Gastroesophageal sphincter (tissue), 3 donors: Measurements from ENCODE around the gene GIPR.

Experiments
- POLR2A ChIP-seq, 2 donors: fragments of 450-650 bp; IDR thresholded peaks; one replicate each; pipeline ENCODE4 v1.6.1; 2017; ENCODE audit warnings: antibody characterized with exemption in 2 of 2, mild to moderate bottlenecking in 2 of 2, moderate library complexity in 1 of 2
- POLR2AphosphoS5 ChIP-seq: sonication (generic); formaldehyde crosslinking; IDR thresholded peaks from one replicate; pipeline ENCODE4 v1.6.1; 2017; ENCODE audit warnings: antibody characterized with exemption
- TF ChIP-seq, protein P1 (sequence below), 4 experiments: fragments of 200-600 bp in 2 of 4; fragments of 450-650 bp in 2 of 4; sonication (generic) in 1 of 4; IDR thresholded peaks; one replicate each; pipeline ENCODE4 v1.5.1; 2017 to 2019; ENCODE audit warnings: antibody characterized with exemption in 4 of 4, mild to moderate bottlenecking in 2 of 4, moderate library complexity in 2 of 4

DNA sequence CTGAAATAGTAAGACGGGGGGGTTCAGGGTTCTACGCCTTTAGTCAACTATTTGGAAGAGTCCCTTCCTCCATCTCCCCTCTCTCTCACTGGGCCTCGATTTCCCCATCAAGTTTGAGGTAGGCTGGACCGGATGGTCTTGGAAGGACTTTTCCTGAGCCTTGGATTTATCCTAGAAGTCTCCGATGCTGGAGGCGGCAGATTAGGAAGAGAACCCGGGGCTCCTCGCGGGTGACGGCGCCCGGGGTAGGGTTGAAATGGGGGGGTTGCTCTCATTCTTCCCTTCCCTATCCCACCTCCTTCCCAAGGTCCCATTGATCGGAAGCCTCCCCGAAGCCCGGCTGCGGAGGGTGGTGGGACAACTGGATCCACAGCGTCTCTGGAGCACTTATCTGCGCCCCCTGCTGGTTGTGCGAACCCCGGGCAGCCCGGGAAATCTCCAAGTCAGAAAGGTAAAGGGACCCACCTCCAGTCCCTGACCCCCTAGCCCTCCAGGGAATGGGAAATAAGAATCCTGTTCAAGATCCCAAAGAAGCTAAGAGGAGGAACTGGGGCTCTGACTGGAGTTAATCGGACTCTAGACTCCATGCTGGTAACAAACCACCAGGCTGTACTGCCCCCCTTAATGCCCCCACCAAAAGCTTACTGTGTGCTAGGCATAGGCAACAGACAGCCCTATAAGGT, 25.2 kb downstream of the GIPR start:
- TF ChIP-seq, protein P1, sequence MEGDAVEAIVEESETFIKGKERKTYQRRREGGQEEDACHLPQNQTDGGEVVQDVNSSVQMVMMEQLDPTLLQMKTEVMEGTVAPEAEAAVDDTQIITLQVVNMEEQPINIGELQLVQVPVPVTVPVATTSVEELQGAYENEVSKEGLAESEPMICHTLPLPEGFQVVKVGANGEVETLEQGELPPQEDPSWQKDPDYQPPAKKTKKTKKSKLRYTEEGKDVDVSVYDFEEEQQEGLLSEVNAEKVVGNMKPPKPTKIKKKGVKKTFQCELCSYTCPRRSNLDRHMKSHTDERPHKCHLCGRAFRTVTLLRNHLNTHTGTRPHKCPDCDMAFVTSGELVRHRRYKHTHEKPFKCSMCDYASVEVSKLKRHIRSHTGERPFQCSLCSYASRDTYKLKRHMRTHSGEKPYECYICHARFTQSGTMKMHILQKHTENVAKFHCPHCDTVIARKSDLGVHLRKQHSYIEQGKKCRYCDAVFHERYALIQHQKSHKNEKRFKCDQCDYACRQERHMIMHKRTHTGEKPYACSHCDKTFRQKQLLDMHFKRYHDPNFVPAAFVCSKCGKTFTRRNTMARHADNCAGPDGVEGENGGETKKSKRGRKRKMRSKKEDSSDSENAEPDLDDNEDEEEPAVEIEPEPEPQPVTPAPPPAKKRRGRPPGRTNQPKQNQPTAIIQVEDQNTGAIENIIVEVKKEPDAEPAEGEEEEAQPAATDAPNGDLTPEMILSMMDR (IDR thresholded peaks at IDR 0.05) = peak in 3 of 4 experiments; percentile 78 to 91 (median 86)
- no peak for TF ChIP-seq POLR2AphosphoS5
- TF ChIP-seq POLR2A (IDR thresholded peaks at IDR 0.05) = no peak
